Measurements from ENCODE around the gene ADARB2.

- no peak for TF ChIP-seq POLR2A (IDR thresholded peaks at IDR 0.05)
- no peak for TF ChIP-seq CTCF (IDR thresholded peaks at IDR 0.05)
Observed at GRCh38 chr10:1137499-1138163, 599.7 kb downstream of the ADARB2 start.
